HFFc6 (cell line): Measurements from ENCODE around the gene DPH6. TPM values are rescaled to one million over a fixed set of nuclear protein-coding genes. Genes with fewer than 3 reads are reported as not detected.

ENCODE experiments used
- DNase-seq: peaks from one replicate; pipeline ENCODE4 v3.0.0-alpha.2; 2018
- H3K27ac Mint-ChIP-seq: 2 replicates; pipeline ENCODE4 v1.8.0; 2020; ENCODE audit warnings: mild to moderate bottlenecking, mixed read lengths
- H3K27me3 Mint-ChIP-seq: 2 replicates; pipeline ENCODE4 v1.8.0; 2021; ENCODE audit warnings: mild to moderate bottlenecking, moderate library complexity, mixed read lengths; ENCODE audit not compliant: insufficient read depth
- H3K36me3 Mint-ChIP-seq: 2 replicates; pipeline ENCODE4 v1.8.0; 2021; ENCODE audit warnings: low read depth, mixed read lengths
- H3K4me1 Mint-ChIP-seq: 2 replicates; pipeline ENCODE4 v1.8.0; 2020; ENCODE audit warnings: low read depth, mixed read lengths
- H3K4me3 Mint-ChIP-seq: 2 replicates; pipeline ENCODE4 v1.8.0; 2020; ENCODE audit warnings: mild to moderate bottlenecking, moderate library complexity, mixed read lengths
- H3K9me3 Mint-ChIP-seq: 2 replicates; pipeline ENCODE4 v1.8.0; 2020; ENCODE audit warnings: mild to moderate bottlenecking, mixed read lengths
- CTCF ChIP-seq: fragments of 200-600 bp; sonication (generic); IDR thresholded peaks from 2 replicates; pipeline ENCODE4 v1.5.0; 2021; ENCODE audit warnings: antibody characterized with exemption, mild to moderate bottlenecking
- total RNA-seq, 6 experiments: library from RNA; stranded (reverse); fragmentation: NEBNext Ultra II Directional; extraction: Animal tissue kit (Norgen Biotek cat#: 25700); gene quantifications; 2 replicates in 1 of 6; 3 replicates in 5 of 6; pipeline ENCODE4 v1.2.3, GENCODE V29; 2021

Gene DPH6
- total RNA-seq, 6 experiments from 2014 or later, result 8.9 to 14.8 (median 12.1) TPM

- no peaks in the 10 kb centered on the region for H3K36me3 Mint-ChIP-seq
- H3K27me3 Mint-ChIP-seq, result no peaks in the 10 kb centered on the region
- DNase-seq, result no peak
- no peak overlapping the region for H3K27ac Mint-ChIP-seq
- H3K4me1 Mint-ChIP-seq, result peaks cover 28% of the 10 kb centered on the region
- H3K9me3 Mint-ChIP-seq, result no peaks in the 10 kb centered on the region
- no peak overlapping the region for H3K4me3 Mint-ChIP-seq
- TF ChIP-seq CTCF, result no peak
Observed at GRCh38 chr15:35559683-35560082, 13.7 kb upstream of the DPH6 start.

GRCh38 chr15:35557544-35557943 is 11.6 kb upstream of the DPH6 start:
- no peaks in the 10 kb centered on the region for H3K36me3 Mint-ChIP-seq
- no peak for TF ChIP-seq CTCF
- no peaks in the 10 kb centered on the region for H3K9me3 Mint-ChIP-seq
- H3K27me3 Mint-ChIP-seq, result no peaks in the 10 kb centered on the region
- peak overlapping the region; percentile 87 for H3K27ac Mint-ChIP-seq
- H3K4me3 Mint-ChIP-seq, result peak overlapping the region; percentile 45
- peaks cover 28% of the 10 kb centered on the region for H3K4me1 Mint-ChIP-seq
- peak; percentile 95 for DNase-seq

GRCh38 chr15:35557012-35557411 is 11.0 kb upstream of the DPH6 start:
- peaks cover 28% of the 10 kb centered on the region for H3K4me1 Mint-ChIP-seq
- no peaks in the 10 kb centered on the region for H3K36me3 Mint-ChIP-seq
- H3K27ac Mint-ChIP-seq, result peak overlapping the region; percentile 75
- H3K27me3 Mint-ChIP-seq, result no peaks in the 10 kb centered on the region
- H3K9me3 Mint-ChIP-seq, result no peaks in the 10 kb centered on the region
- DNase-seq, result peak; percentile 5
- no peak for TF ChIP-seq CTCF
- H3K4me3 Mint-ChIP-seq, result peak overlapping the region; percentile 58

GRCh38 chr15:35555244-35555643 is 9.3 kb upstream of the DPH6 start:
- TF ChIP-seq CTCF, result no peak
- Mint-ChIP-seq H3K4me1 (peaks cover 28% of the 10 kb centered on the region), H3K27ac (no peak overlapping the region), H3K4me3 (no peak overlapping the region), H3K27me3 (no peaks in the 10 kb centered on the region), H3K36me3 (no peaks in the 10 kb centered on the region), H3K9me3 (no peaks in the 10 kb centered on the region)
- no peak for DNase-seq

- H3K9me3 Mint-ChIP-seq, result no peaks in the 10 kb centered on the region
- H3K36me3 Mint-ChIP-seq, result peaks cover 18% of the 10 kb centered on the region
- H3K27me3 Mint-ChIP-seq, result peaks cover 1% of the 10 kb centered on the region
- no peak overlapping the region for H3K27ac Mint-ChIP-seq
- TF ChIP-seq CTCF, result no peak
- no peak overlapping the region for H3K4me3 Mint-ChIP-seq
- H3K4me1 Mint-ChIP-seq, result peaks cover 18% of the 10 kb centered on the region
- DNase-seq, result no peak
Observed at GRCh38 chr15:35550957-35551356, 5.0 kb upstream of the DPH6 start.

- H3K4me1 Mint-ChIP-seq, result peaks cover 29% of the 10 kb centered on the region
- DNase-seq, result no peak
- H3K27ac Mint-ChIP-seq, result no peak overlapping the region
- no peaks in the 10 kb centered on the region for H3K9me3 Mint-ChIP-seq
- H3K27me3 Mint-ChIP-seq, result peaks cover 1% of the 10 kb centered on the region
- no peak overlapping the region for H3K4me3 Mint-ChIP-seq
- H3K36me3 Mint-ChIP-seq, result peaks cover 18% of the 10 kb centered on the region
- no peak for TF ChIP-seq CTCF
Observed at GRCh38 chr15:35549567-35549966, 3.6 kb upstream of the DPH6 start.
